HepG2 (cell line): ENCODE measurements around the gene TCF19. TPM values are rescaled to one million over a fixed set of nuclear protein-coding genes. Genes with fewer than 3 reads are reported as not detected.
"Not testable (repeated sequence)": the region's sequence is repeated elsewhere in the genome, so short reads cannot be mapped to it uniquely, and the experiment has no call there.

ENCODE experiments used
- ATAC-seq: fragments of 200-7000 bp; cut with Tn5 transposase; 3 replicates; pipeline ENCODE4 v1.9.1; 2020; ENCODE audit warnings: mild to moderate bottlenecking, moderate library complexity
- BruUV-seq: library from RNA; stranded (reverse); fragments of 400-500 nt; replicated peaks from 2 replicates; lab custom pipeline; 2021; lab: Mats Ljungman, UMichigan
- CTCF ChIA-PET: fragments of 300-600 bp; formaldehyde crosslinking; extraction: SDS; loops from one replicate; lab custom pipeline; 2021; ENCODE audit warnings: low total read pairs, inconsistent platforms, low intra/inter-chr PET ratio; lab: Yijun Ruan, JAX
- POLR2A ChIA-PET: fragments of 350-600 bp; sonication (Branson Sonifier 250); formaldehyde crosslinking; loops from one replicate; lab custom pipeline; 2020; ENCODE audit warnings: antibody characterized with exemption, inconsistent platforms; lab: Yijun Ruan, JAX
- DNase-seq: peaks from one replicate; pipeline ENCODE4 v3.0.0-alpha.2; 2015; ENCODE audit warnings: low spot score
- FAIRE-seq: peaks from 3 replicates; lab custom pipeline; 2011; peaks lifted over from hg19 to GRCh38; lab: Jason Lieb, UNC
- H2AFZ ChIP-seq: one replicate; pipeline ENCODE4 v1.6.1; 2011; ENCODE audit warnings: low read length, inconsistent platforms
- H3K27ac ChIP-seq: fragments of 300-600 bp; 3 replicates; pipeline ENCODE4 v1.8.0; 2011; ENCODE audit warnings: mixed run types, mild to moderate bottlenecking, mixed read lengths, low read length, inconsistent platforms; ENCODE audit not compliant: insufficient read depth; ENCODE audit errors: extremely low read length
- H3K27me3 ChIP-seq, 2 experiments: fragments of 200-600 bp in 1 of 2; 2 replicates in 1 of 2; 3 replicates in 1 of 2; pipeline versions ENCODE4 v1.6.0 to v1.8.0; 2011; ENCODE audit warnings: low read length in 2 of 2, mild to moderate bottlenecking in 2 of 2, moderate library complexity in 2 of 2, inconsistent platforms in 1 of 2; ENCODE audit not compliant: insufficient read depth in 2 of 2, control insufficient read depth in 1 of 2
- H3K36me3 ChIP-seq, 2 experiments: fragments of 200-600 bp in 1 of 2; replicated peaks in 1 of 2; 2 replicates in 1 of 2; 3 replicates in 1 of 2; pipeline versions ENCODE4 v1.5.1 to v1.8.0; 2011; ENCODE audit warnings: low read length in 2 of 2, inconsistent platforms in 1 of 2; ENCODE audit not compliant: insufficient read depth in 2 of 2, control insufficient read depth in 1 of 2
- H3K4me1 ChIP-seq: 2 replicates; pipeline ENCODE4 v1.5.1; 2012; ENCODE audit warnings: low read length, inconsistent platforms; ENCODE audit not compliant: insufficient read depth
- H3K4me2 ChIP-seq: 2 replicates; pipeline ENCODE4 v1.6.0; 2011; ENCODE audit warnings: low read depth, low read length, inconsistent platforms
- H3K4me3 ChIP-seq, 3 experiments: fragments of 200-600 bp in 1 of 3; sonication (generic), shearing (Covaris generic) in 1 of 3; replicated peaks in 1 of 3; 2 replicates each; pipeline ENCODE4 v1.5.1; 2011 to 2016; ENCODE audit warnings: low read length in 3 of 3, inconsistent platforms in 2 of 3, low read depth in 2 of 3, mild to moderate bottlenecking in 2 of 3, control low read depth in 1 of 3, mixed read lengths in 1 of 3; ENCODE audit not compliant: insufficient read depth in 1 of 3
- H3K79me2 ChIP-seq: one replicate; pipeline ENCODE4 v1.6.1; 2011; ENCODE audit warnings: low read length, inconsistent platforms; ENCODE audit not compliant: insufficient read depth
- H3K9ac ChIP-seq: 2 replicates; pipeline ENCODE4 v1.6.0; 2011; ENCODE audit warnings: mild to moderate bottlenecking, low read depth, low read length, inconsistent platforms; ENCODE audit not compliant: insufficient read depth
- H3K9me3 ChIP-seq: 2 replicates; pipeline ENCODE4 v1.5.1; 2012; ENCODE audit warnings: mild to moderate bottlenecking, low read length
- H4K20me1 ChIP-seq: 2 replicates; pipeline ENCODE4 v1.6.0; 2011; ENCODE audit warnings: inconsistent platforms, mild to moderate bottlenecking, low read length, moderate library complexity; ENCODE audit not compliant: insufficient read depth
- ARID5B ChIP-seq: IDR thresholded peaks from 2 replicates; pipeline ENCODE4 v1.4.0; 2020; ENCODE audit warnings: mild to moderate bottlenecking, missing genetic modification reagents
- IKZF4 ChIP-seq: sonication (generic); formaldehyde crosslinking; IDR thresholded peaks from 2 replicates; pipeline ENCODE4 v1.5.1; 2020; ENCODE audit warnings: borderline replicate concordance, mild to moderate bottlenecking, low read depth, missing genetic modification reagents; ENCODE audit errors: not compliant biosample characterization
- KMT2A ChIP-seq: sonication (generic); formaldehyde crosslinking; IDR thresholded peaks from 2 replicates; pipeline ENCODE4 v1.4.0; 2020; ENCODE audit warnings: missing genetic modification reagents
- MED1 ChIP-seq: sonication (generic); formaldehyde crosslinking; IDR thresholded peaks from 2 replicates; pipeline ENCODE4 v1.4.0; 2020; ENCODE audit warnings: missing genetic modification reagents
- PAXIP1 ChIP-seq: sonication (generic); formaldehyde crosslinking; conservative IDR thresholded peaks from 2 replicates; pipeline ENCODE4 v1.4.0; 2020; ENCODE audit warnings: mild to moderate bottlenecking, missing genetic modification reagents, moderate library complexity
- SOX6 ChIP-seq, 2 experiments: fragments of 450-650 bp in 1 of 2; sonication (generic) in 1 of 2; formaldehyde crosslinking in 1 of 2; IDR thresholded peaks; 2 replicates each; pipeline versions ENCODE4 v1.4.0 to v1.6.1; 2017 to 2020; ENCODE audit warnings: antibody characterized with exemption in 1 of 2, mild to moderate bottlenecking in 1 of 2, missing genetic modification reagents in 1 of 2
- ZNF350 ChIP-seq: sonication (generic); formaldehyde crosslinking; IDR thresholded peaks from 2 replicates; pipeline ENCODE4 v1.4.0; 2020; ENCODE audit warnings: mild to moderate bottlenecking, low read depth, missing genetic modification reagents, borderline replicate concordance
- WGBS: methylation state at CpG from one replicate; pipeline ENCODE4 v1.1.6; 2017; ENCODE audit warnings: low lambda C conversion rate; 5-methylcytosine and 5-hydroxymethylcytosine counted together
- in situ Hi-C: cut with HindIII; loops from 2 replicates; pipeline ENCODE4 v1.10.0; 2017; ENCODE audit warnings: low pct_unique_long_range_greater_than_20kb; ENCODE audit not compliant: extremely low pct_ligation_motif_present
- intact Hi-C: fragments of 100-400 bp; cut with micrococcal nuclease; formaldehyde crosslinking; loops from one replicate; pipeline ENCODE4 v1.10.0; 2022; ENCODE audit not compliant: unreplicated experiment
- polyA plus RNA-seq, 8 experiments: library from polyadenylated mRNA; depleted of rRNA in 3 of 8; stranded (reverse) in 7 of 8; unstranded in 1 of 8; fragments of >200 nt; fragmentation: Illumina TruSeq in 4 of 8; extraction: Trizol in 4 of 8; gene quantifications; 2 replicates each; pipeline versions ENCODE4 v1.2.1 to v1.2.3, GENCODE V29; 2011 to 2016; ENCODE audit warnings: low read depth in 4 of 8, missing spikeins in 1 of 8, mixed read lengths in 1 of 8; ENCODE audit not compliant: insufficient read depth in 1 of 8
- total RNA-seq, 5 experiments: library from RNA; depleted of rRNA; stranded (reverse); fragments of >200 nt; fragmentation: Illumina TruSeq; extraction: Trizol; gene quantifications; 2 replicates each; pipeline ENCODE4 v1.2.3, GENCODE V29; 2016; ENCODE audit warnings: low read depth in 1 of 5
- TF ChIP-seq, protein P1 (sequence below): sonication (generic); formaldehyde crosslinking; IDR thresholded peaks from 2 replicates; pipeline ENCODE4 v1.4.0; 2020; ENCODE audit warnings: low read depth, mild to moderate bottlenecking, missing genetic modification reagents
- TF ChIP-seq, protein P2 (sequence below): sonication (generic); formaldehyde crosslinking; IDR thresholded peaks from 2 replicates; pipeline ENCODE4 v1.4.0; 2020; ENCODE audit warnings: missing genetic modification reagents

Gene TCF19
- total and polyA plus RNA-seq, 2 of the 13 experiments (the other 11 are each of a cell fraction or from before 2014, with no cell fraction given) = 4.9 to 22.2 TPM

DNA sequence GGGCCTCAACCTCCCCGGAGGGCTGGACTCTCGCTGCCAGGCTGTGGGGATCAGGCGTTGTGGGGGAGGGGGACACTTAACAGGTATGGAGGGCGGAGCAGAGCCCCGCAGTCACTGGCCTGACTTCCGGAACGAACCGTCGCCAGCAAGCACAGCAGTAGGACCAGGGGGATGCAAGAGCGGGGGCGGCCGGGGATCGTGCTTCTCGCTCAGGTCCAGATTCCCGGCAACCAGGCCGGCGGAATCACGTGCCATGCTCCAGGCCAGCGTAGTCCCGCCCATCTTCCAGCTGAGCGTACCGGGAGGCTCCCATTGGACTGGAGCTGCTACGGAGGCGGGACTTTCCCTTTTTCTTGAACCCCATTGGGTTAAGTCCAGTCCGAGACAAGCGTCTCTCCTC lies 22.1 kb downstream of the TCF19 start (continued):
- TF ChIP-seq, protein P1, sequence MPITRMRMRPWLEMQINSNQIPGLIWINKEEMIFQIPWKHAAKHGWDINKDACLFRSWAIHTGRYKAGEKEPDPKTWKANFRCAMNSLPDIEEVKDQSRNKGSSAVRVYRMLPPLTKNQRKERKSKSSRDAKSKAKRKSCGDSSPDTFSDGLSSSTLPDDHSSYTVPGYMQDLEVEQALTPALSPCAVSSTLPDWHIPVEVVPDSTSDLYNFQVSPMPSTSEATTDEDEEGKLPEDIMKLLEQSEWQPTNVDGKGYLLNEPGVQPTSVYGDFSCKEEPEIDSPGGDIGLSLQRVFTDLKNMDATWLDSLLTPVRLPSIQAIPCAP (CRISPR knock-in tag) = no peak
- TF ChIP-seq ZNF350 (CRISPR knock-in tag) = no peak
- TF ChIP-seq IKZF4 (CRISPR knock-in tag) = no peak

DNA sequence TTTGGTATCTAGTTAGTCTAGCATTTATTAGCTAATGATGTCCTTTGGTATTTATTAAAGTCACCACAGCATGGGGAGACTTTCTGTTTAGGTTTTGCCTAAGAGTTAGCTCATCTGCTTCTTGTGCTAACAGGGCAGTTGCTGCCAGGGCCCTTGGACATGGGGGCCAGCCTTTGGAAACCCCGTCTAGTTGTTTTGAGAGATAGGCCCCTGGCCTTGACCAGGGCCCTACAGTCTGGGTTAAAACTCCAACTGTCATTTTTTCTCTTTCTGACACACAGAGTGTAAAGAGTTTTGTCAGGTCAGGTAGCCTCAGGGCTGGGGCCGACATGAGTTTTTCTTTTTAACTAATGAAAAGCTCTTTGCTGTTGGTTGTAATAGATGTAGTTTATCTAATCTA lies 24.9 kb downstream of the TCF19 start:
- H3K4me3 ChIP-seq; FAIRE-seq; DNase-seq; H3K27me3 ChIP-seq; BruUV-seq; CTCF ChIA-PET; H3K9ac ChIP-seq; H4K20me1 ChIP-seq; H3K9me3 ChIP-seq; intact Hi-C loops; ATAC-seq; H2AFZ ChIP-seq; H3K27ac ChIP-seq; in situ Hi-C loops; TF ChIP-seq SOX6 (IDR thresholded peaks at IDR 0.05): not testable (repeated sequence)
- Histone ChIP-seq H3K79me2 (peaks cover 51% of the 10 kb centered on the region), H3K36me3 (peaks cover 6 to 23% of the 10 kb centered on the region in 2 experiments; a peak in 3 of 5 replicates), H3K4me2 (peak overlapping the region; percentile 94; the same call in 1 of the 2 replicates), H3K4me1 (peaks cover 44% of the 10 kb centered on the region)
- WGBS = 8% methylated on average over 2 of the region's 2 CpGs
- POLR2A ChIA-PET = interaction anchor here (1.6 kb wide), 1 partner anchor 269 kb away, joined by 3 read pairs; the partner anchor contains the start of gene VARS2
- TF ChIP-seq PAXIP1 (CRISPR knock-in tag) (peak; percentile 46), MED1 (CRISPR knock-in tag) (0 out of 2 replicates have a peak, but pooled peaks have one; percentile 32), KMT2A (CRISPR knock-in tag) (0 out of 2 replicates have a peak, but pooled peaks have one; percentile 15), SOX6 (CRISPR knock-in tag; IDR thresholded peaks at IDR 0.05) (0 out of 2 replicates have a peak, but pooled peaks have one; percentile 20), ARID5B (CRISPR knock-in tag) (0 out of 2 replicates have a peak, but pooled peaks have one; percentile 20)
- TF ChIP-seq, protein P2, sequence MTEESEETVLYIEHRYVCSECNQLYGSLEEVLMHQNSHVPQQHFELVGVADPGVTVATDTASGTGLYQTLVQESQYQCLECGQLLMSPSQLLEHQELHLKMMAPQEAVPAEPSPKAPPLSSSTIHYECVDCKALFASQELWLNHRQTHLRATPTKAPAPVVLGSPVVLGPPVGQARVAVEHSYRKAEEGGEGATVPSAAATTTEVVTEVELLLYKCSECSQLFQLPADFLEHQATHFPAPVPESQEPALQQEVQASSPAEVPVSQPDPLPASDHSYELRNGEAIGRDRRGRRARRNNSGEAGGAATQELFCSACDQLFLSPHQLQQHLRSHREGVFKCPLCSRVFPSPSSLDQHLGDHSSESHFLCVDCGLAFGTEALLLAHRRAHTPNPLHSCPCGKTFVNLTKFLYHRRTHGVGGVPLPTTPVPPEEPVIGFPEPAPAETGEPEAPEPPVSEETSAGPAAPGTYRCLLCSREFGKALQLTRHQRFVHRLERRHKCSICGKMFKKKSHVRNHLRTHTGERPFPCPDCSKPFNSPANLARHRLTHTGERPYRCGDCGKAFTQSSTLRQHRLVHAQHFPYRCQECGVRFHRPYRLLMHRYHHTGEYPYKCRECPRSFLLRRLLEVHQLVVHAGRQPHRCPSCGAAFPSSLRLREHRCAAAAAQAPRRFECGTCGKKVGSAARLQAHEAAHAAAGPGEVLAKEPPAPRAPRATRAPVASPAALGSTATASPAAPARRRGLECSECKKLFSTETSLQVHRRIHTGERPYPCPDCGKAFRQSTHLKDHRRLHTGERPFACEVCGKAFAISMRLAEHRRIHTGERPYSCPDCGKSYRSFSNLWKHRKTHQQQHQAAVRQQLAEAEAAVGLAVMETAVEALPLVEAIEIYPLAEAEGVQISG (CRISPR knock-in tag) = peak; percentile 33; the same call in 1 of the 2 replicates
